ENCODE data around the gene LTBR.
A peak's percentile ranks its signal among the peaks of the same experiment; 100 is the strongest.

Gene LTBR

DNA sequence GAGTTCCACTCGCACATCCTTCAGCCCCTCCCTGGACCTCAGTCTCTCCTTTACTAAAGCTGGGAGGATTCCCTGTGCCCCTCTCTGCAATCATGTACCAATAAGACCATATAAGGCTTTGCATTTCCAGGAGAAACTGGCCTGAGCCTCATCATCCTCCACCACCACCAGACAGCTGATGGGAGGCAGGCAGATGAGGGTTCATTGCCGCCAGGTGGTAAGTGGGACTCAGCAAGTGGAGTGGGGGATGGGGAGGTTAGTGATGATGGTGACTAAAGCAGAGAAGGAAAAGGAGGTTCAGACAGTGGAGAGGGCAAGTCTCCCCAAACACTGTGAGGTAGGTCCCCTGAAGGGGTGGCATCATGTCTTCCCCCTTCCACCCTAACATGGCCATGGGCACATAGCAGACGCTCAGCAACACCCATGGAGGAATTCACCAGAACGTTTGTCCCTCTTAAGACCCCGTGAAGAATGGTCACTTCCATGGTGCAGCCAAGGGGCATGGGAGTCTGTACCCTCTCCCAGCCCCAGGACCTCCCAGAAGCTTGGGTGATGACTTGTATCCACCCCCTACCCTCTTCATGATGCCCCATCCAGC, 37.6 kb upstream of the LTBR start:
- DNase-seq (ENCODE audit: low read depth in 2 of 2) = no peak

DNA sequence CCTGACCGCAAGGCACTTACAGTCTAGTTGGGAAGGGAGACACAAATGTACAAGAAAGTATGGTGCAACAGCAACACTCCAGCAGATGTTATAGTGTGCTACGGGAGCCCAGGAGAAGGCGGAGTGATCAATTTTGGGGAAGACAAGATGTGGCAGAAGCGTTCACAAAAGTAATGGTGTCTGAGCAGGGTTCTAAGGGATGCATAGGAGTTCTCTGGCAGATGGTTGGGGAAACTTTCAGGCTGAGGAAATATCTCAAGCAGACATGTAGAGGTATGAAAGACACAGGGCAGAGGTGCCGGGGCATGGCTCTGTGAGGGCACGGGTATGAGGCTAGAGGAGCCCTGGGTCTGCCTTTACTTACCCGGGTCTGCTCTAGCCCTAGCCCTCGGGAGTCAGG, 37.0 kb upstream of the LTBR start:
- no peak for DNase-seq (ENCODE audit: low read depth in 2 of 2)

DNA sequence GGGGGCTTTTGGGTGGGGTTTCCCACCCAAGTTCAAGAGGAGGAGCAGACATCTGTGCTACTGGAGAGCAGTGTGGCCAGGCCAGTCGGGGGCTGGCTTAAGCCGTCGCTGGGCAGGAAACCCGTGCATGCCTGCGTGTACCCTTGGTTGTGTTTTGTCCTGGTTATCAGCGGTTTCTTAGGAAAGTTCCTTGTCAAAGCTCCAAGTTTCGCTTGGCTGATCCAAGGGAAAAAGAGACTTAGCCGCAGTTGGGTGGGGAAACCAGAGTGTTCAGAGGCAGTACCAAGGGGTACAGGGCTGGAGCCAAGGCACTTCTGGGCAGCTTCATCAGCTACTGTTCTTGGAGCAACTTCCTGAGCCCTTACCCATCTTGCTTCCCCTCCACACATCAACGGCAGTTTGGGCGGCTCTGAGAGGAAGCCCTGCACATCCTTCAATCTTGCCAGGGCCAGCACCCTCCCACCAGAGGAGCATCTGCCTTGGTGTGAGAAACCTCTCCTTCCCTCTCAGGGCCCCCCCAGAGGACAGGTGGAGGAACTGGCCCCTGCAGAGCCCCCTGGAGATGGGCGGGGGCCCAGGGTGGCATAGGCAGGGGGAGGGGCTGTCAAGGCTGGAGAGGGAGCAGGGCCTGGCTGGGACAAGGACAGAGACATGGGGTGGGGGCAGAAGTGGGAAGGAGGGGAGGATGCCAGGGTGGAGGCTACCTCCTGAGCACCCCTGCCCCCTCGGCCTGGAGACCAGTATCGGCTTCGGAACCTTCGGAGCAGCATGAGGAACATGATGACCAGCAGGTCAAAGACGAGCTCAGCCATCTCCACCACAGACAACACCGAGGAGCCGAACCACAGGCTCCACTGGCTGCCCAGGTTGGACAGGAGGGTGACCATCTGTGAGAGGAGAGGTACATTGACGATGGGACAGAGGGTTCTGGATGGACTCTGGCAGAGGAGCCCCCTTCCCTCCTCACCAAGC, 36.3 kb upstream of the LTBR start:
- no peak for DNase-seq (ENCODE audit: low read depth in 2 of 2)

DNA sequence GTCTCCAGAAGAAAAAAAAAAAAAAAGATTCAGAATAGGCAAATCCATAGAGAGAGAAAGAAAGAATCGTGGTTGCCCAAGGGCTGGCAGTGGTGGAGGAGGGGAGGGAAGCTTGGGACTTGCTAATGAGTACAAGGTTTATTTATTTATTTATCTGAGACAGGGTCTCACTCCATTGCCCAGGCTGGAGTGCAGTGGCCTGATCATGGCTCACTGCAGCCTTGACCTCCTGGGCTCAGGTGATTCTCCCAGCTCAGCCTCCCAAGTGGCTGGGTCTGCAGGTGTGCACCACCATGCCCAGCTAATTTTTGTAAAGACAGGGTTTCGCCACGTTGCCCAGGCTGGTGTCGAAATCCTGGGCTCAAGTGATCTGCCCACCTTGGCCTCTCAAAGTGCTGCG, 32.3 kb upstream of the LTBR start:
- DNase-seq (ENCODE audit: low read depth in 2 of 2) = no peak

DNA sequence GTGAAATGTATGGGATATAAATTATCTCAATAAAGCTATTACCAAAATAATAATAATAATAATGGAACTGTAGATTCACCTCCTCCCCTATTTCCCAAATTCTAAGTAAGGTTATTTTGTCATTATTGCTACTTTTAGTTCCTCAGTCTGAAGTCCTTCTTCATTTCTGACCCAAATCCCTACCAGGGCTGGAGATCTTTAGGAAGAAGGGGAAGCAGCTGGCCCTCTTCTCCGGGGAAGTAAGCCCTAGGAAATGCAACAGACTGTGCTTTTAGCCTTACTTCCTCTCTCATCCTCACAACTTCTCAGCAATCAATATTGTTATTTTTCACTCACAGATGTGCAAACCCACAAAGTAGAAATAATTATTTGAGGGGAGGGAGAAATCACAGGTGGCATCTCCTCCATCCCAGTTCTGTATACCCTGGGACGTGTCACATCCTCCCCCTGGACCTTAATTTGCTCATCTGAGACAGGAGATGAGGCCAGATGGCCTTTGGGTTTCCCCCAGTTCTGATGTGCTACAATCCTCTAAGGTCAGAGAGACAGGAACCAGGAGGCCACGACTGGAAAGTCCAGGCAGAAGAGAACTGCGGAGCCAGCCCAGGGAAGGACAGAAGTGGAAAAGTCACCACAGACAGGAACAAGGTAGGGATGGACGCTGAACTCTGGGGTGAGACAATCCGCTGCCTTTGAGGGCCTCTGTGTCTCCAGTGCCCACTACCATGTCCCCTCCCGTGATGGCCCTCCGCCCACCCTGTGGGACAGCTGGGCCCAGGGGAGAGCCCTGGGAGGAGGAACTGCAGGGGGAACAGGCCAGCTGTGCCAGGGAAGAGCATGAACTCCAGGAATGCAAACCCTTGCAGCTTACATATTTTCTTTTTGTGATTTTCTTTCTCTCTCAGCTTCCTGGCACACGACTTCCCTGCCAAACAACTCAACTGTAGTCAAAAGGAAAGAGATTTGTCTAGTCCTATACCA, 31.5 kb upstream of the LTBR start:
- no peak for DNase-seq (ENCODE audit: low read depth in 2 of 2)

DNA sequence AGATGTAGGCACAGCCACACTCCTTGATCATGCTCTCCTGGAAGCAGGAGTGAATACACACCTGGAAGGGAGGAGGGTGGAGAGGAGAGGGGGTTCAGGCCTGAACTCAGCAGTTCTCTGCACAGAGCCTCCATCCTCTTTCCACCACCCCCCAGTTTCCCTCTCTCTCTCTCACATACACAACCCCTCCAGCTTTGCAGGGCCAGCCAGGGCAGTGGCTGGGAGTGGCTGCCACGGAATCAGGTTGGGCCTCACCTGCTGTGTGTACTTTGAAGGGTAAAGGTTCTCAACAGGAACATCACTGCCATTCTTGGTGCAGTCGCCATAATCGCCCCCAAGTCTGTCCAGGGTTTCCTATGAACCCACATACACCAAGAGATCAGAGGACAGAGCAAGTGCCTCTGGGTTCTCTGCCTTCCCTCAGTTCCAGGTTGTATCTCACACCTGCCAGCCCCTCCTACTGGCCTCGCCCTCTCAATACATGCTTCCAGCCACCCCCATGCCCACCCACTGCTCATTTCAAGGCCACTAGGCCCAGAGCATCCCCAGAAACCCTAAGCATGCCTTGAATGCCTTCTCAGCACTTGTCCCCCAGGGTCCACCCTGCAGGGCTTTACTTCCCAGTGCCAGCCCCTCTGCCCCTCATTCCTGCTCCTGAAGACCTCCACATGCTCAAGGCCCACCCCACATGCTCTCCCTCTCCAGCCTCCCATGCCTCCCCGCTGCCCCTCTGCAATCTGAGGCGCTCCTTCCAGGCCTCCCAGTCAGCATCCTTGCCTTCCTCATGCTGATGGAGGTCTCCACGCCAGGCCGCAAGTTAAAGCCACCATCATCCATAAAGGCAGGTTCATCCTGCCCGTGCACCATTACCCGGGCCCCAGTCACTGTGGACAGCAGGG, 29.2 kb upstream of the LTBR start:
- DNase-seq (ENCODE audit: low read depth in 2 of 2) = no peak

DNA sequence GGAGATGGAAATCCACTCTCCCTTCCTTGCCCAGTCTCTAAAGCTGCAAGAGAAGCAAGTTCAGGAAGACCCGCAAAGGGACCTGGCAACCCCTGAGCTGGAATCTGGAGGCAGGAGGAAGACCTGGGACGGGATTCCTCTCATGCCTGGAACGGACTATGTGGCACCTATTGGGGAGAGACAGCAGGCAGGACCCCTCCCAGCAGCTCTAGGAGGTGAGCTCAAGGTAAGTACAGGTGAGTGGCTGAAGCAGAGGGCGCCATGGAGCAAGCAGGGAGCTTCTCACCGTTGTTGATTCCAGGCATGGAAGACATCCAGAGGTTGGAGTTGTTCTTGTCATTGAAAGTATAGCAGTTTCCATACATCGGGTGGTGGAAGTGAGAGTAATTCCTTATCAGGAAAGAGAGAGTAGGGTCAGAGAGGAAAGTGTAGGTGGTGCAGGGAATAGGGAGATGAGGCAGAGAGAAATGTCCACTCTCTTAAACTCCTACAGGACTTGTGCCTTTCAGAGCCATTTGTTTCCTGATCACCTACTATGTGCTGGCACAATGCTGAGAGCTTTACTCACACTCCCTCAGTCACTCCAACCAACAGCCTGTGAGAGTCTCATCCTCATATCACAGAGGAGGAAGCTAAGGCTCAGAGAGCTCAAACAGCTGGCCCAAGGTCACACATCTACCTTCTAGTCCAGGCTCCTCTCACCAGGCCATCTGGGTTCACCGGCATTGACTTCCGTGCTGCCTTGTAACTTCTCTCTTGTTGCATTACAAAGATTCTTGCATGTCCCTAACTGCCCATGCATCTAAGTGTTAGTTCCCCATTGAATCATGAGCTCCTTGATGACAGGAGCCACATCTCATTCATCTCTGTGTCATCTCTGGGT, 28.2 kb upstream of the LTBR start:
- no peak for DNase-seq (ENCODE audit: low read depth in 2 of 2)

DNA sequence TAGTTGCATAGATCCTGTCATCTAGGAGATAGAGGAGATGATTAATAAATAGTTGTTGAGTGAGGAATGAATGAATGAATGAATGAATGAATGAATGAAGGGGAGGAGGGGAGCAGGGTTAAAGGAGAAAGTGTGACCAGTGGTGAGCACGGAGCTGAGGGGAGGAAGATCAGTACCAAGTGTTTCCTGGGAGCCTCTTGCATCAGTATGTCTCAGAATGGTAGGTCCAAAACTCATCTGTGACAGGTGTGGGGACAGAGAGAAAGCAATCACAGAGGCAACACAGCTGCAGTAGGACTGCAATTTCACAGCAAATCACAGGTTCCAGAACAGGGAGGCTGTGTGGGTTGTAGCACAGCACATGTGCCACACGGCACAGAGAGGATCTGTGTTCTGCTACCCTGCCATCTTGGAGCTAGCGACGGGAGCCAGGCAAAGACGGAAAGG, 27.6 kb upstream of the LTBR start:
- no peak for DNase-seq (ENCODE audit: low read depth in 2 of 2)

DNA sequence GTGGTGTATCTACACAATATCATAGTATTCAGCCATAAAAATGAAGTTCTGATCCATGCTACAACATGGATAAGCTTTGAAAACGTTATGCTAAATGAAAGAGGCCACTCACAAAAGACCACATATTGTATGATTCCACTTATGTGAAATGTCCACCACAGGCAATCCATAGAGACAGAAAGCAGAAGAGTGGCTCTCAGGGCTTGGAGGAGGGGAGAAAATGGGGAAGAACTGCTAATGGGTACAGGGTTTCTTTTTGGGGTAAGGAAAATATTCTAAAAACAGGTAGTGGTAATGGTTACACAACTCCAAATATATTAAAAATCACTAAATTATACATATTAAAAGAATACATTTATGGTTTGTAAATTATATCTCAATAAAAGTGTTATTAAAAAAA, 25.1 kb upstream of the LTBR start:
- no peak for DNase-seq (ENCODE audit: low read depth in 2 of 2)

DNA sequence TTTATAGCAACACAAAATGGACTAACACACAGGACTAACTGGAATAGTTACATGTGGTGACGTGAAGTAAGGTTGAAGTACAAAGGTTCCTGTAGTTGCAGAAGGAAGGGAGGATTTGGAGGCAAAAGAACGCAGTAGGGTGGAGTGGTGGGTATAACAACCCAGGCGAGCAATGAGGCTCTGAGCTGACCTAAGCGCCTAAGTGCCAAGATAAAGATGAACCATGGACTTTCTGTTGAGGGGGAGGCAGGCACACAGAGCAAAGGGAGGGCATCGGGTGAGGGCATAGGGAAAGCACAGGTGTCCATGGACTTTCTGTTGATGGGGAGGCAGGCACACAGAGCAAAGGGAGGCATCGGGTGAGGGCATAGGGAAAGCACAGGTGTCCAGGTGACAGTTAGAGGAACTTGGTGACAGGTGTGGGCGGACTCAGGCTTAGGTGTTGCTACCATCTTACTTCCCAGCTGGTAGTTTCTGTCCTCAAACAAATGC, 23.8 kb upstream of the LTBR start:
- DNase-seq (ENCODE audit: low read depth in 2 of 2) = no peak

DNA sequence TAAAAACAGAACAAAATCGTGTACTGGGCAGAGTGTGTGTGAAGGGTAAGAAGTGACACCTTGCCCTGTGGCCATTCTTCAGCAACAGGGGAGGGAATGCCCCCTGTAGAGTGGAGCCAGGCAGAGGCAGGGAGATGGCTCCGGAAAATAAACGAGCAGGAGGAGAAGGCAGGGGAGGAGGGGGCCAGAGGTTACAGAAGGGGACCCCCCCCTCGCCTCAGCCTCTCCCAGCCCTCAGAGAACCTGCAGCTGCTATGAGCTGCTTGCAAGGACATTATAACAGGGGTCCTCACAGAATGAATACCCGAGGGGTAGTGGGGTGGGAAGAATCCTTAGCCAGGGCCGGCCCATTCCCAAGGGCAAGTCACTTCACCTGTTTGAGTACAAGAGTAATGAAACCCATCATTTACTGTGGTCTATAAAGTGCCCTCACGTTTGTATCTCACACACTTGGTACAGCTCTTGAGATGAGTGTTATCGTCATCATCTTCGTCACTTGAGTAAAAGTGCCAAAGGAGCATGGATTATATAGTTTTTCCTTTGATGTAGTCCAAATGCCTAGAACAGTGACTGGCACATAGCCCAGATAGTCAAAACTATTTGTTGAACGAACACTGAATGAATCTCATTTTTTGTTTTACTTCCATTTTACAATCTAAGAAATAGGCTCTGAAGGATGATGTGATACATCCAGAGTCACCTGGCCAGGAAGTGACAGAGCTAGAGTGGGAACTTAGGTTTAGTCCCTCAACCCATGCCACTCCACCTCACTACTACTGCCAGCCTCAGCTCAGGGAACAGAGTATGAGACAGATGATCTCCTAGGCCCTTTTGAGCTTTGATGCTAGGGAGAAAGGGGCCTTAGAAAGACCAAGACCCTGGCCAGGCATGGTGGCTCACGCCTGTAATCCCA, 23.1 kb upstream of the LTBR start:
- DNase-seq (ENCODE audit: low read depth in 2 of 2) = no peak

DNA sequence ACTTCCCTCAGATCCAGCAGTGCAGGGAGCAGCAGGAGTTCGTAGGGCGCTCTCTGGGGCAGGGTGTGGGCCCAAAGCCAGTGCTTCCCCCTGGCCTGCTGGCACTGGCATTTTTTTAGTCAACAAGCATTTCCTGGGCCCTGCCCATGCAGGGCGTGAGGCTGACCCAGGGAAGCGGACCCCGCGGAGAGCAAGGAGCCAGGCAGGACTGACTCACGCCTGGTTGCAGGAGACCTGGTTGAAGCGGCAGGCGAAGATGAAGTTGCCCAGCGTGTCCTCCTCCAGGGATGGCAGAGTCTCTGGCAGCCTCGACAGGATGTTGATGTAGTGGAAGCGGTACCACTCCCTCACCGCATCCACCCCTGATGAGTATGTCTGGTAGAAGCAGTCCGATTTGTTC, 22.1 kb upstream of the LTBR start:
- no peak for DNase-seq (ENCODE audit: low read depth in 2 of 2)

DNA sequence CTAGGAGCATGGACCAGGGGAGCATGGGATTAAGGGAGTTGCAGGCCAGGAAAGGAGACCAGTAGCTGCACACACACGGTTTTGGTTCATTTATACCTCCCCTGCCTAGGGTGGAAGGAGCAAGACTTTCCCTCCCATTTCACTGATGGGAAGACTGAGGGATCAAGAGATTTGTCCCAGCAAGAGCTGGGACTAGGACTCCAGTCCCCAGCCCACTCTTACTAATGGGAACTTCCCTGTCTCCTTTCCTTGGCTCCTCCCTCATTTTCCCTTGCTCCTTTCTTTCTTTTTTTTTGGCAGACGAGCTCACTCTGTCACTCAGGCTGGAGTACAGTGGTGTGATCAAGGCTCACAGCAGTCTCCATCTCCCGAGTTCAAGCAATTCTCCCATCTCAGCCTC, 21.6 kb upstream of the LTBR start:
- no peak for DNase-seq (ENCODE audit: low read depth in 2 of 2)

DNA sequence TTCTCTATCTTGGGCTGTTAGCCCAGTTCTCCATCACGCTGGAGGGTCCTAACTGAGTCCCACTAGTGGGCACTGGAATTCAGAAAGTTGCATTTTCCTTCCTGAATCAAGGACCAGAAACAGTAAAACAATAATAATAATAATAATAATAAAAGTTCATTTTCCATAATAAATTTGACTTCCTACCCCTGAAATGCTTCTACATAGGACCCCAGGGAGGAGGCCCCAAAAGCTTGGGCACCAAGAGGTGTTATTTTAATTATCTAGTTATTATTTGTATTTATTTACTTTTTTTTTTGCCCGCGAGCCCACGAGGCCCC, 21.0 kb upstream of the LTBR start:
- no peak for DNase-seq (ENCODE audit: low read depth in 2 of 2)

DNA sequence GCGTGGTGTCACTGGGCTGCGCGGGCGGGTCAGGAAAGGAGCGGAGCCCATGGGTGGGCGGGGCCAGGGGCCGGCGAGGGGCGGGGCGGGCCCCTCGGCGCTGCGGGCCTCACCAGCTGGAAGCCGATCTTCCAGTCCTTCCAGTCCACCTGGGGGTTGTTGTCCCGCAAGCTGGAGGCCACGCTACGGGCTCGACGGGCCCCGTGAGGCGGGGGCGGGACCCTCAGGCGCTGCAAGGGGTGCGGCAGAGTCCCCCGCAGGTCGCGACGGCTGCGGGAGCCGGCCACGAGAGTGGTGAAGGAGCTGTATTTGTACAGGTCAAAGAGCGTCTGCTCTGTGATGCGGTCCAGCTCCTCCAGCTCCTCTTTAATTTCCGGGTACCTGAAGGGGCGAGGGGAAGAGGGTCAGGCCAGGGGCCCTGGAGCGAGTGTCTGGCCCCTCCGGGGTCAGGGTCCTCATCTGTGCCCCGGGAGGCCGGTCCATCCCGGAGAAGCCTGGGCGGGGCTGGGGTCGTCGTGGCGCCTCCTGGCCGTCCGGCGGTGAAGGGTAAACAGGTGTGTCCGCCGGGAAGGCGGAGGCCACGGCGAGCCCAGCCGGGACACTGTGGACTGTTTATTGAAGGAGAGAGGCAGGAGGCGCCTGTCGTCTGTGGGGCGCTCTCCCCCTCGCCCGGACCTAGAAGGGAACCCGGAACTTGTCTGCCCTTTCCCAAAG, 20.5 kb upstream of the LTBR start:
- peak; percentile 63 to 65 for DNase-seq (ENCODE audit: low read depth in 2 of 2)

DNA sequence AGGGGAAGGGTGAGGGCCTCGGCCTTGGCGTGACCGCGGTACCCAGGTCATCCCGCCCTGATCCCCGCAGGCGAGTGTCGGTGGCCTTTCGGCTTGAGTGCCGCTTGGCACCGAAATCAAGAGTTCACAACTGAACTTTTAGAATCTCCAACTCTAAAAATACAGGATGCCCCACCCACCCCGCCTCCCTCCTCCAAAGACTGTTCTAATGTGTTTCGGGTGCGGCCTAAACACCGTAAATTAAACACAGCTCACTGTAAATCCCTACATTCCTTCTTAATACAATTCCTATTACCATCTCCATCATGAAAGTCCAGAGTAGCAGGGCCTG, 20.0 kb upstream of the LTBR start:
- DNase-seq (ENCODE audit: low read depth in 2 of 2) = no peak

DNA sequence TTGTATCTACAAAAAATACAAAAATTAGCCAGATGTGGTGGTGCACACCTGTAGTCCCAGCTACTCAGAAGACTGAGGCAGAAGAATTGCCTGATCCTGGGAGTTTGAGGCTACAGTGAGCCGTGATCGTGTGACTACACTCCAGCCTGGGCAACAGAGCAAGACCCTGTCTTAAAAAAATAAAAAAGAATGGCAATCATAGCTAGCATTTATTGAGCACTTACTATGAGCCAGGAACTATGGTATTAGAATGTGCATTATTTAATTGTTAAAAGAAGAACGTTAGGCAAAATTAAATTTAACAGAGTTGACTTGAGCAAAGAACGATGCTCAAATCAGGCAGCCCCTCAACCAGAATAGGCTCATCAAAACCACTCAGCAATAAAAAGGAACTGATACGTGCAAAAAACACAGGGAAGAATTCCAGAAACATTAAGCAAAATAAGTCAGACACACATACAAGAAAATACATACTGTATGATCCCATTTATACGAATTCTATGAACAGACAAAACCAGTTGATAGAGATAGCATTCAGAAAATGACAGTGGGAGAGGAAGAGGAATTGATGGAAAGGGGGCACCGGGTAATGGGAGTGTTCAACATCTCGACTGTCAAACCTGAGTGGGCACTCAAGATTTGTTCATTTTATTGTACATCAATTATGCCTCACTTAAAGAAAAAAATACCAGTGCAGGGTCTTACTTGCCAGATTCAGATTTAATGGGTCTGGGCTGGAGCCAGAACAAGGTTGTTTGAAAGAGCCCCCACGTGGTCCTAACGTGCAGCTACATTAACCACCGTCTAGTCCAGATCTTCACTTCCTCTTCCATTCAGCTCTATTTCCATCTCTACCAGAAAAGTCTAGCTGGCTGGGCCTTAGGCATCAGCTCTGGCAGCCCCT, 16.6 kb upstream of the LTBR start:
- no peak for DNase-seq (ENCODE audit: low read depth in 2 of 2)

Data from stimulated activated CD4-positive, alpha-beta T cell treated with anti-CD3 and anti-CD28 coated beads, Interleukin-4, amount 100 ng/mL, for 48 hours (primary cell).